ENCODE data around the gene RAET1E.
"Not testable (repeated sequence)": the region's sequence is repeated elsewhere in the genome, so short reads cannot be mapped to it uniquely, and the experiment has no call there.

The RAET1E gene

GRCh38 chr6:149897855-149898744 is at the start of gene RAET1E:
TSS of gene RAET1E (minus strand) at chr6:149898113. CDS start at chr6:149890901, 7,212 bp downstream.
- DNase-seq (ENCODE audit: low read depth, low spot score): no peak

DNA sequence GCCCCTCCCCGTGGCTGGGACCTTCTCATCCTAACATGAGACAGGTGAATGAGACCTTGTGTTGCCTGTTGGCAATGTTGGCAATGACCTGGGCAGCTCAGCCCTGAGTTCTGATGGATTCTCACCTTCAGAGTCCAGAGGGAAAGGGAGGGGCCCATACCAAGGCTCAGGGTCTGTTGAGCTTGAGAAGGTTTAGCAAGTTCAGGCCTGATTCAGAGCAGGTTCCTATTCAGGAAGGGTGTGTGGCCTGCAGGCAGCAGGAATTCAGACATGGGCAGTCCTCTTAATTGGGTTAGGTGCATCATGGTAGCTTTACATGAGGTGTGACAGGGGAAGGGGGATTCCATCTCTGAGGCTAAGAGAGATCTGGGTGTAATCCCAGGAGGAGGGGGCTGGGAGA is 49.6 kb upstream of the RAET1E start:
- not testable (repeated sequence) for DNase-seq (ENCODE audit: low read depth, low spot score)

- DNase-seq (ENCODE audit: low read depth, low spot score): not testable (repeated sequence)
These were observed 48.7 kb upstream of the RAET1E start for GRCh38 chr6:149946631-149947030.

GRCh38 chr6:149945276-149945675 is 47.4 kb upstream of the RAET1E start:
- DNase-seq (ENCODE audit: low read depth, low spot score): not testable (repeated sequence)

- not testable (repeated sequence) for DNase-seq (ENCODE audit: low read depth, low spot score)
These were observed 45.4 kb upstream of the RAET1E start for GRCh38 chr6:149943321-149943720.

DNA sequence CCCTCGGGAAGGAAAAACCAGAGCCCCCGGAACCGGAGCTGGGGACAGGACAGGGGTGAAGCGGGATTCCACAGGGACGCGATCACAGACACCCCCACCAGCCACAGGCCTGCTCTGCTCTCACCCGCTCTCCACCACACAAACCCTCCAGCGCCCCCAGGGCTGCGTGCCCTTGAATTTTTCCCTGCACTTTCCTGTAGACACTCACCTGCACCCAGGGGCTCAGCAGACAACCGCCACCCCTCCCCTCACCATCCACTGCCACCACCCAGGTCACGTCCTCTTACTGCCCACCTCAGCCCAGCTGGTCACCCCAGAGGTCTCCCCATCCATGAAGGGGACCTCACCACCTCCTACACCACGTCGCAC is 44.5 kb upstream of the RAET1E start:
- no peak for DNase-seq (ENCODE audit: low read depth, low spot score)

GRCh38 chr6:149941583-149942460 is 43.9 kb upstream of the RAET1E start, which contains the start of gene ULBP2:
TSS of gene ULBP2 (plus strand) at chr6:149942014. CDS start at chr6:149942073, 59 bp downstream.
- peak; percentile 73 for DNase-seq (ENCODE audit: low read depth, low spot score)

- no peak for DNase-seq (ENCODE audit: low read depth, low spot score)
These were observed 42.7 kb upstream of the RAET1E start for GRCh38 chr6:149940672-149940982.

DNA sequence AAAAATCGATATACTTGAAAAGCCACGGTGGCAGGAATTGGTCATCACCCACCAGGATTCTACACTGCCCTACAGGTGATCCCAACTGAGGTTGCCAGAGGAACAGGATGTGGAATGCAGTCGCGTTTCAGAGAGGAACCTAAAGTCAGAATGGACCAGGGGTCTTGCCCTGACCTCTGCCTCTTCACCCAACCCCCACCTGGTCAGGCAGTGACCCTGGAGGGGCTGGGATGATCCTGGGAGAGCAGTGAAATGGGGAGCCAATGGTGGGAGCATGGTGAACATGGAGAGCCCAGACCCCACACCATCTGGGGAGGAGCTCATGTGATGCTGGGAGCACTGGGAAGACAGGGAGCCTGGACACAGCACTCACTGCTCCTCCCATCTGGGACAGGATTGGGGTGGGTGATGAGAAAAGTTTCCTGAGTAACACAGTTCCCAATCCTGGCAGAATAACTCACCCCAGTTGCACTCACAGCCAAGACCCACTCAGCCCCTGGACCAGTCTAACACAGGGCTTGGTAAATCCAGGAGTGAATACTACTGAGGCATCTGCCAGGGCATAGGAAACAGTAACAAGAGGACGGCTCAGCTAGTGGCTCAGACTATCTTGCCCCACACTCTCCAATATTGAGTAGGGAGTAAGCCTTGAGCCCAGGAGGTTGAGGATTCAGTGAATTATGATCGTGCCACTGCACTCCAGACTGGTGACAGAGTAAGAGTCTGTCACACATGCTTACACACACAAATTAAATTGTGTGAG is 42.2 kb upstream of the RAET1E start:
- no peak for DNase-seq (ENCODE audit: low read depth, low spot score)

DNA sequence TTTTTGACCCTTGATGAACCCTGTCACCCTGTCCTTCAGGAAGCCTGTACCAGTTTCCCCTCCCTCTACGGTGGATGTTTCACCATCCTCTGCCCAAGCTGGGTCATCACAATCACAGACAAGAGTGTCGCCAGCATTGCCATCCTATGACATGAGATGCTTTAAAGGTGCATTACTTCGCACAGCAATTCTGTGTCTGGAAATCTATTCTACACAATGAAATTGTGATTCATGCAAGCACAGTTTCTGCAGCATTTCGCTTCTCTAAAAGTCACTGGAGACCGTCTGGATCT is 41.4 kb upstream of the RAET1E start:
- no peak for DNase-seq (ENCODE audit: low read depth, low spot score)

- DNase-seq (ENCODE audit: low read depth, low spot score): no peak
These were observed 40.9 kb upstream of the RAET1E start for GRCh38 chr6:149938571-149939355.

- DNase-seq (ENCODE audit: low read depth, low spot score): not testable (repeated sequence)
These were observed 40.2 kb upstream of the RAET1E start for GRCh38 chr6:149938013-149938570.

GRCh38 chr6:149936743-149937142 is 38.8 kb upstream of the RAET1E start:
- no peak for DNase-seq (ENCODE audit: low read depth, low spot score)

DNA sequence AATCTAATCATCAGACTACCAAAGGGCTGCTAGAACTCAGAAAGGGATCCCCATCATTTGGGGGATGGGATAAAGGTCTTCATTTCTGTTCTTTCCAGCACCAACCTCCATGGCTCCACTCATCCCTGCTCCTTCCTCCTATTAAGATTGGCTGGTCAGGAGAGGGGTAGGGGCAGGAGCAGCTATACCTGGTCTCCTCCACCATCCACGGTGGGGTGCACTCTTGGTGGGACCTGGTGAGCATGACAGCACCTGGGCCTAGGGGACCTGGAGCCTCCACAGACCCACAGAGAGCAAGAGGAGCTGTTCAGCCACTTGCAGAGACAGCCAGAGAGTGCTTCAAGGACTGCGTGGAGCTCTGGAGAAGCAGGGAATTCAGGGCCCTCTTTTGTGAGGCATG is 37.8 kb upstream of the RAET1E start:
- DNase-seq (ENCODE audit: low read depth, low spot score): no peak

GRCh38 chr6:149935246-149935645 is 37.3 kb upstream of the RAET1E start:
- DNase-seq (ENCODE audit: low read depth, low spot score): no peak

DNA sequence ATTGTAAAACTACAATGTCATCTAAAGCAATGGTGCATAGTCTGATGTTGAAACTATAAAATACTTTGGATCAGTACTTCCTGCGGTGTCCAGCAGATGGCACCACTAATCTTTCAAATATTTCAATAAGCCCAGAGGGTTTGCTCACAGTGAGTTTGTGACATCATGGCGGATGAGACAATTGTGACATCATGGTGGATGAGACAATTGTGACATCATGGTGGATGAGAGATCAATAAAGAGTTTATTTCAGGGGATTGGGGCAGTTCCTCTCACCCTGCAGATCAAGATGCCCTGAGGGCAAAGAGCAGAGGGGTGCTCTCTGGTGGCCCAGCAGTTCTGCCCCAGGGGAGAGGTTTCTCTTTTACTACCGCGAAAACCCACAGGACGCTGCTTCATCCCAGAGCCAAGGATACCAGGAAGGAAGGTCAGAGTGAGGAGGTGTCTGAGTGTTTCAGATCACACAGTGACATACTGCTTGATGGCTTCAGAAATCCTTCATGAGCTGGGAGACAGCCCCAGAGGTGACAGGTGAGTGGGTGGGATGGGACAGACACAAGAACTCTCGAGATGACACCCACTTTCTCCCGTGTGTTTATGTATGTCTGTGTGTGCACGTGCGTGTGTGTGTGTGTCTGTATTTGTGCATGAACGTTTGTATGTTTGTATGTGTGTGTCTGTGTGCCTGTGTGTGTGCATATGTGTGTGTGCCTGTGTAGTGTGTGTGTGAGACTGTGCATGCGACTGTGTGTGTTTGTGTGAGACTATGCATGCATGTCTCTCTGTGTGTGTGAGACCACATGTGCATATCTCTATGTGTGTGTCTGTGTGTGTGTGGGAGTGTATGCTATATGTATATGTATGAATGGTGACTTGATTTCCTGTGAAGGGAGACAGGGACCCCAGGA is 36.6 kb upstream of the RAET1E start:
- DNase-seq (ENCODE audit: low read depth, low spot score): peak; percentile 64

- DNase-seq (ENCODE audit: low read depth, low spot score): no peak
These were observed 35.5 kb upstream of the RAET1E start for GRCh38 chr6:149933461-149933860.

DNA sequence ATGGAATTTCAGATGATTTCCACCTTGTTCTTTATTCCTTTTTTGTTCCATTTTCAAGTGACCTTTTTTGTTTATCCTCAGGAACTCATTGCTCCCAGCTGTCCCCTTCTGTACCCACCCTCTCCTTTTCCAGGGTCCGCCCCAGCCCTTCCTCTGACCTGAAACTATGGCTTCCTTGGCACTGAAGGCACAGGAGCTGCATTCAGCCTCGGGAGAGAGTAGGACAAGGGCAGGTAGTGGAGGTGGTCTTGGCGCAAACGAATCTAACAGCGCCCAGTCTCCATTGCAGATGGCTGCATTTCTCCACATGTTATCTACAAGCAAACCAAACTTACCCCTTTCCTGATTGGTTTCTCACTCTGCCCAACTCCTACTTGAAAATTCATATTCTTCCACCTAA is 35.1 kb upstream of the RAET1E start:
- DNase-seq (ENCODE audit: low read depth, low spot score): no peak

- DNase-seq (ENCODE audit: low read depth, low spot score): no peak
These were observed 33.6 kb upstream of the RAET1E start for GRCh38 chr6:149931501-149931900.

DNA sequence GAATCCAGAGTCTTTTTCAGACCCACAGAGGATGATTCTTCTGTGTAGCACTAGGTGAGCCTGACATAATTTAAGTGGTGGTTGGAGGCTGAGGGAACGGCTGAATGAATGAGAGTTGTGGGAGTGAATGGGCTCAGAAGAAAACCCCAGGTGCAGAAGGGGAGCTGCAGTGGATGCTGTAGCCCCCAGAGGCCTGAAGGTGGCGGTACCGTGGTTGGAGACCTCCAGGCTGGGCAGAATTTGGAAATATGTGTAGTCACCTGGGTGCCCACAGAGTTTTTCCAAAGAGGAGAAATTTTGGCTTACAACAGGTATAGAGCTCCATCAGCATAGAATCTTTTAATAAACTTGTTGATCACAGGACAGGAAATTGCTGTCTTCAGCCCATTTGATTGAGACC is 31.5 kb upstream of the RAET1E start:
- no peak for DNase-seq (ENCODE audit: low read depth, low spot score)

All from activated CD4-positive, CD25-positive, alpha-beta regulatory T cell treated with anti-CD3 and anti-CD28 coated beads, Interleukin-2, amount 50 U/mL, for 16 hours (primary cell).